GM19240 (cell line): ENCODE measurements around the gene KRT86.

Experiments used
- DNase-seq: peaks from one replicate; pipeline ENCODE4 v3.0.0; 2011; ENCODE audit warnings: low spot score; ENCODE audit not compliant: insufficient read length

Gene KRT86

DNA sequence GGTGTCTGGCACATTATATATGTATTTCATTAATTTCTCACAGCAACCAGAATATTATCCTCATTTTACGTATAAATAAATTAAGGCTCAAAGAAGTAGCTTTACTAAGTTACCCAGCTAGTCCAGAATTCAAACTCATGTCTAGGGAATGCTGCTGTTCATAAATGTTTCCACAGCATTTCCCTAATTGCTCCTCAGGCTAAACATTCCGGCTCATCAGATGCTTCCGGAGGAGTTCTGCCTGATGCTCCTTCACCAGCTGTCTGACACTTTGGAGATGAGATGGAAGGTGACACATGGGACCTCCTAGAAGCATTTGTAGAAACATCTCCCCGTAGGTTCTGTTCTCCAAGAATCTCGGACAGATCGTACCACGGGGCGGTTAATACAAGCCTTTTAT is 80.7 kb downstream of the KRT86 start:
- no peak for DNase-seq

DNA sequence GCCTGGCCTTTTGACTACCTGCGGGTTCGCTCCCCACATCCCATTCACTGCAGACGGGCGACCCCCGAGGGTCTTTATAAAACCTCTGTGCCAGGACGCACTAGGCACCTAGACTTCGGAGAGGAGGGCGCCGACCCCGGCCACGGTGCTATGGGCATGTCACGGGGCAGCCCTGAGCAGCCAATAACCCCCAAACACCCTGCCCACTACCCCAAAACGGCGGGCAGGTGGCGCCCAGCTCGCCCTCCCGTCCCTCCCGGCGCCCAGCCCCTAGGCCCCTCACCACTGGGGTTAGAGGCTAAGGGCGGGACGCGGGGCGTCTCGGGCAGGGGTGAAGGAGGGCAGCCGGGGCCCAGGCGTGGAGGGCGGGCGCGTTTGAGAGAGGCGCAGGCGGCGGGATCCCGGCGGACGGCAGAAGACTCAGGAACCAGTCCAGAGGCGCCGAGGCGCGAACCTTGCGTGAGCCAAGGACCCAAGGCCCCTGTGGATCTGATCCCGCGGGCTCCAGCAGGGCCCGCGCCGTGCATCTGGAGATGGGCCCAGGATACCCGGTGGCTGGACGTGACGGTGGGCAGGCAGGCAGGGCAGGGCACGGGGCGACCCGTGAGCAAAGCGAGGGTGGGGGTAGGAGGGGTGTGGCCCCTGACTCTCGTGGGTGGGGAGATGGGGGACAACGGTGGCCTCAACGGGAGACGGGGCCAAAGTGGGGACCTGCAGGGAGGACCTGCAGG is 81.8 kb downstream of the KRT86 start:
- no peak for DNase-seq

DNA sequence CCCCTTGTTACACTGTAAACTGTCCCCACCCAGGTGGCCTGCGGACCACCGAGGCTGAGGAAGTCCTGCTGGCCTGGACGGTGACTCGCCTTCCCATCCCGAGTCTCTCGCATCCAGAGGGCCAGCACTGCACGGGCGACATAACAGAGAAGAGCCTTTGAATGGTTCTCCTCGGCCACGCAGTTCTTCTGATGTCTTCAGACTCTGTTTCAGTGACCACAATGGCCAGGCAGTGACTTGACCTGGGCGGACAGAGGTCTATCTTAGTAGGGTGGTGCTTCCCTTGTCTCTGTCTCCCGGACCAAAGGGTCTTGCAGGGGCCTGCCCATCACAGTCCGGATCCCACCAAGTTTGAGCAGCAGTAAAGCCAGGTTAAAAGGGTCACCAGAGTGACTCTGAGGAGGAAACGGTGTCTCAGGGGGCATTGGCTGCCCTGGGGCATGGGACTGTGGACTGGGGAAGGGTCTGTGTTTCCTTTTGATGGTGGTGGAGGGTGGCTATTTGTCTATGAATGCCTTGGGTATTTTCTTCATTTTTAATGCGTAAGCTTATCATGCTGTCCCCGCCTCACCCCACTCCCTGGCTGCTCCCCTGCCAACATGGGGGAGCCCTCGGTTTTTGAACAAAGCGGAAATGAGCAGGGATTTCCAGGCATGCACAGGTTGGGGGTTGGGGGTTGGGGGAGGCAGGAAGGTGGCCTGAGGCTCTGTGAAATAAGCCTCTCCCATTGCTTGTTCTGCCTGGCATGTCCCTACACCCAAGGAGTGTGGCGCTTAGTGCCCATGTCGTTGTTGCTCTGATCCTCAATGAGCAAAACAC is 82.5 kb downstream of the KRT86 start:
- no peak for DNase-seq
